NCI-H1930 (cell line): ENCODE results near the gene PSAP.
"Not testable (repeated sequence)": the region's sequence is repeated elsewhere in the genome, so short reads cannot be mapped to it uniquely, and the experiment has no call there.

Experiments
- DNase-seq, 2 experiments: peaks; one replicate each; lab custom pipeline; 2025; lab: John Stamatoyannopoulos, UW

Gene PSAP

GRCh38 chr10:71850743-71851464, at the start of gene PSAP:
PSAP (minus strand) TSS chr10:71851251; CDS start chr10:71851221, 30 bp downstream.
- DNase-seq, result peak; percentile 82 to 93

- DNase-seq, result no peak
Measured at GRCh38 chr10:71900441-71901180, 49.6 kb upstream of the PSAP start.

- no peak for DNase-seq
Measured at GRCh38 chr10:71899665-71900412, 48.8 kb upstream of the PSAP start.

GRCh38 chr10:71898346-71898745, 47.3 kb upstream of the PSAP start:
- DNase-seq, result not testable (repeated sequence)

GRCh38 chr10:71893920-71894319, 42.9 kb upstream of the PSAP start:
- no peak for DNase-seq

- DNase-seq, result no peak
Measured at GRCh38 chr10:71893258-71893815, 42.3 kb upstream of the PSAP start.

GRCh38 chr10:71891437-71891836, 40.4 kb upstream of the PSAP start:
- no peak for DNase-seq

GRCh38 chr10:71889388-71889987, 38.4 kb upstream of the PSAP start:
- no peak for DNase-seq

GRCh38 chr10:71888623-71889387, 37.8 kb upstream of the PSAP start:
- peak; percentile 53 to 58 for DNase-seq

- DNase-seq, result no peak
Measured at GRCh38 chr10:71888248-71888622, 37.2 kb upstream of the PSAP start.

- DNase-seq, result no peak
Measured at GRCh38 chr10:71887743-71888142, 36.7 kb upstream of the PSAP start.

GRCh38 chr10:71882813-71883659, 32.0 kb upstream of the PSAP start:
- DNase-seq, result no peak

- no peak for DNase-seq
Measured at GRCh38 chr10:71881647-71882355, 30.8 kb upstream of the PSAP start.

- DNase-seq, result not testable (repeated sequence)
Measured at GRCh38 chr10:71881307-71881624, 30.2 kb upstream of the PSAP start.

GRCh38 chr10:71880425-71881306, 29.6 kb upstream of the PSAP start:
- no peak for DNase-seq

GRCh38 chr10:71878327-71879034, 27.4 kb upstream of the PSAP start:
- no peak for DNase-seq

GRCh38 chr10:71877821-71878220, 26.8 kb upstream of the PSAP start:
- DNase-seq, result no peak

GRCh38 chr10:71874680-71875354, 23.8 kb upstream of the PSAP start:
- not testable (repeated sequence) for DNase-seq
